Neural cell (in vitro differentiated cells): ENCODE measurements around the gene MT1HL1.

Experiments used
- CTCF ChIP-seq: fragments of 450-650 bp; IDR thresholded peaks from 2 replicates; pipeline ENCODE4 v1.5.1; 2014; ENCODE audit warnings: antibody characterized with exemption, mild to moderate bottlenecking, moderate library complexity; ENCODE audit not compliant: poor library complexity, severe bottlenecking
- EP300 ChIP-seq: fragments of 450-650 bp; conservative IDR thresholded peaks from 2 replicates; pipeline ENCODE4 v1.6.1; 2014; ENCODE audit warnings: antibody characterized with exemption, mild to moderate bottlenecking, moderate library complexity; ENCODE audit not compliant: poor library complexity, severe bottlenecking
- EZH2 ChIP-seq: fragments of 200-600, 300-800 bp; shearing (Covaris generic), sonication (generic); IDR thresholded peaks from 2 replicates; pipeline ENCODE4 v1.6.1; 2014; ENCODE audit warnings: antibody characterized with exemption, low read length, borderline replicate concordance, mild to moderate bottlenecking; ENCODE audit not compliant: insufficient read depth, poor library complexity, severe bottlenecking
- POLR2AphosphoS5 ChIP-seq: IDR thresholded peaks from 2 replicates; pipeline ENCODE4 v1.6.1; 2012
- RAD21 ChIP-seq: fragments of 450-650 bp; conservative IDR thresholded peaks from 2 replicates; pipeline ENCODE4 v1.6.1; 2014; ENCODE audit warnings: antibody characterized with exemption, mild to moderate bottlenecking, moderate library complexity
- REST ChIP-seq: IDR thresholded peaks from 2 replicates; pipeline ENCODE4 v1.6.1; 2012; ENCODE audit warnings: borderline replicate concordance
- SMC3 ChIP-seq: fragments of 450-650 bp; conservative IDR thresholded peaks from 2 replicates; pipeline ENCODE4 v1.6.1; 2014; ENCODE audit warnings: antibody characterized with exemption, mild to moderate bottlenecking, moderate library complexity; ENCODE audit not compliant: poor library complexity
- TAF1 ChIP-seq: IDR thresholded peaks from 2 replicates; pipeline ENCODE4 v1.6.1; 2012; ENCODE audit warnings: low read depth

DNA sequence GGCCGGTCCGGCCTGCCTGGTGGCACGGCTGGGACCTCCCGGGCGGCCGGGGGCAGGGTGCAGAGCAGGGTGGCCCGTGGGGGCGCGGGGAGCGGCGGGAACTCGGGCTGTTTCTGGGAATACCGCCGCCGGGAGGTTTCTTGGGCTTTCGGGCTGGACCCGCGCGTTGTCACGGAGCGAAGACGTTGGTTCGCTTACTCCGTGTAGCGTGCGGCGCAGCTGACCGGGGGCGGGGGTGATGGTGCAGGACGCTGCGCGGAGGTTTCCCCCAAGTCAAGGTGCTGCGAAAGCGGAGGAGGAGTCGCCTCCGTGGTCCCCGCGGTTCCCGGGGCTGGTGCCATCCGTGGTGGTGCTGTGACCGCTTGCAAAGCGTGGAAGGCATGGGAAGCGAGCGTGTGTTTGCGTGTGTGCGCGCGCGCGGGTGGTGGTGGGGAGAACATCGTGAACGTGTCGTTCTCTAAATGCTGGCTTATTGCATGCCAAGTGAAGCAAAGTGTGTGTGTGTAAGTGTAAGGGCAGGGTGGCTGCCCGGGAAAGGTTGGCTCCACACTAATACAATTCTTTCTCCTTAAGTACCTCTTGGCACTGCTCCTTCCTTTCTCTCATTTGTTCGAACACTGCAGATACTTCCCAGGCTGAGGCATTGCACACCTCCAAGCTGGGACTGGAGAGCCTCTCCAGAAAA, 38.8 kb upstream of the MT1HL1 start:
- TF ChIP-seq POLR2AphosphoS5 = no peak
- no peak for TF ChIP-seq CTCF
- TF ChIP-seq EZH2 = no peak
- no peak for TF ChIP-seq REST
- peak; percentile 30 for TF ChIP-seq RAD21
- no peak for TF ChIP-seq TAF1
- no peak for TF ChIP-seq EP300
- peak; percentile 18 for TF ChIP-seq SMC3
